PC-3 (cell line): Measurements from ENCODE around the gene RUFY3. TPM values are rescaled to one million over a fixed set of nuclear protein-coding genes. Genes with fewer than 3 reads are reported as not detected.
"Not testable (repeated sequence)": the region's sequence is repeated elsewhere in the genome, so short reads cannot be mapped to it uniquely, and the experiment has no call there.

Source experiments
- ATAC-seq: fragments of 200-7000 bp; cut with Tn5 transposase; 2 replicates; pipeline ENCODE4 v1.9.1; 2020; ENCODE audit warnings: mild to moderate bottlenecking, moderate library complexity
- BruUV-seq: library from RNA; stranded (reverse); fragments of 400-500 nt; replicated peaks from 2 replicates; lab custom pipeline; 2021; lab: Mats Ljungman, UMichigan
- CTCF ChIA-PET: fragments of 300-600 bp; sonication (Branson Sonifier 250); formaldehyde crosslinking; loops from one replicate; lab custom pipeline; 2022; ENCODE audit warnings: antibody characterized with exemption; lab: Charles Lee
- POLR2A ChIA-PET: fragments of 300-600 bp; sonication (Branson Sonifier 250); formaldehyde crosslinking; loops from one replicate; lab custom pipeline; 2022; ENCODE audit warnings: antibody characterized with exemption; ENCODE audit not compliant: unreplicated experiment; lab: Charles Lee
- DNase-seq: peaks from one replicate; pipeline ENCODE4 v3.0.0-alpha.2; 2015
- H2AFZ ChIP-seq: fragments of 300-600 bp; sonication (generic); 2 replicates; pipeline ENCODE4 v1.6.0; 2016; ENCODE audit warnings: antibody characterized with exemption, low read length
- H3F3A ChIP-seq: fragments of 300-600 bp; sonication (generic); one replicate; pipeline ENCODE4 v1.6.0; 2017; ENCODE audit warnings: antibody characterized with exemption, low read length, control low read depth, mild to moderate bottlenecking; ENCODE audit not compliant: unreplicated experiment
- H3K27ac ChIP-seq: fragments of 300-600 bp; sonication (generic); 2 replicates; pipeline ENCODE4 v1.5.1; 2016; ENCODE audit warnings: mild to moderate bottlenecking, low read length
- H3K27me3 ChIP-seq: fragments of 300-600 bp; sonication (generic); 2 replicates; pipeline ENCODE4 v1.6.1; 2016; ENCODE audit warnings: low read length, mixed read lengths
- H3K36me3 ChIP-seq: fragments of 300-600 bp; sonication (generic); 2 replicates; pipeline ENCODE4 v1.6.1; 2016; ENCODE audit warnings: low read depth, mixed run types, low read length, mixed read lengths
- H3K4me1 ChIP-seq: fragments of 300-600 bp; sonication (generic); 2 replicates; pipeline ENCODE4 v1.5.1; 2016; ENCODE audit warnings: low read length; ENCODE audit not compliant: insufficient read depth
- H3K4me2 ChIP-seq: fragments of 300-600 bp; sonication (generic); 2 replicates; pipeline ENCODE4 v1.6.0; 2016; ENCODE audit warnings: low read length
- H3K4me3 ChIP-seq: fragments of 300-600 bp; sonication (generic); 2 replicates; pipeline ENCODE4 v1.5.1; 2016; ENCODE audit warnings: mild to moderate bottlenecking, low read length, mixed read lengths
- H3K79me2 ChIP-seq: fragments of 300-600 bp; sonication (generic); 2 replicates; pipeline ENCODE4 v1.6.1; 2017; ENCODE audit warnings: low read length, mixed read lengths
- H3K9ac ChIP-seq: fragments of 300-600 bp; sonication (generic); 2 replicates; pipeline ENCODE4 v1.6.0; 2016; ENCODE audit warnings: mild to moderate bottlenecking, low read length
- H3K9me2 ChIP-seq: fragments of 300-600 bp; sonication (generic); replicated peaks from 2 replicates; pipeline ENCODE4 v1.6.1; 2016; ENCODE audit warnings: mixed run types, low read length, mixed read lengths
- H3K9me3 ChIP-seq: fragments of 300-600 bp; sonication (generic); 2 replicates; pipeline ENCODE4 v1.6.1; 2016; ENCODE audit warnings: low read length, mixed read lengths
- H4K20me1 ChIP-seq: fragments of 300-600 bp; sonication (generic); 2 replicates; pipeline ENCODE4 v1.6.1; 2016; ENCODE audit warnings: low read length, mixed read lengths
- CTCF ChIP-seq: fragments of 300-600 bp; sonication (generic); conservative IDR thresholded peaks from 2 replicates; pipeline ENCODE4 v1.5.1; 2017; ENCODE audit warnings: antibody characterized with exemption, low read depth, mild to moderate bottlenecking, low read length
- EZH2 ChIP-seq: fragments of 300-600 bp; sonication (generic); IDR thresholded peaks from one replicate; pipeline ENCODE4 v1.6.1; 2017; ENCODE audit warnings: antibody characterized with exemption, mild to moderate bottlenecking, low read length; ENCODE audit not compliant: unreplicated experiment
- EZH2phosphoT487 ChIP-seq: fragments of 300-600 bp; sonication (generic); IDR thresholded peaks from 2 replicates; pipeline ENCODE4 v1.6.1; 2018; ENCODE audit warnings: mild to moderate bottlenecking, antibody characterized with exemption, low read length, borderline replicate concordance
- intact Hi-C: fragments of 100-400 bp; cut with micrococcal nuclease; formaldehyde crosslinking; loops from 2 replicates; pipeline ENCODE4 v1.9.0; 2023
- total RNA-seq: library from RNA; depleted of rRNA; stranded (reverse); fragments of >200 nt; gene quantifications from 2 replicates; pipeline ENCODE4 v1.2.3, GENCODE V29; 2014

RUFY3 gene
- total RNA-seq, 1 experiment from 2014 or later: 25.6 TPM

GRCh38 chr4:70765368-70765767 lies 43.6 kb downstream of the RUFY3 start:
- no peaks in the 10 kb centered on the region for H3K79me2 ChIP-seq
- no peak for TF ChIP-seq CTCF
- no peak for TF ChIP-seq EZH2
- TF ChIP-seq EZH2phosphoT487: no peak
- H4K20me1 ChIP-seq: no peaks in the 10 kb centered on the region
- H3K27me3 ChIP-seq: no peaks in the 10 kb centered on the region
- H3K9me3 ChIP-seq: no peaks in the 10 kb centered on the region
- H3K27ac ChIP-seq: no peak overlapping the region
- ATAC-seq (no peak), DNase-seq (no peak)
- no peaks in the 10 kb centered on the region for H3K4me1 ChIP-seq
- BruUV-seq: no TSS peak
- ChIA-PET POLR2A (interaction anchor here (0.7 kb wide), 1 partner anchor 68 kb away, joined by 4 read pairs; no protein-coding TSS in a partner anchor), CTCF (no interaction called here)
- peaks cover 14% of the 10 kb centered on the region for H3K36me3 ChIP-seq
- H3K9ac ChIP-seq: no peak overlapping the region
- no peak overlapping the region for H3K4me2 ChIP-seq
- peaks cover 4% of the 10 kb centered on the region for H3F3A ChIP-seq
- no peaks in the 10 kb centered on the region for H3K9me2 ChIP-seq
- intact Hi-C loops: no loop called here
- H3K4me3 ChIP-seq: no peak overlapping the region
- H2AFZ ChIP-seq: no peak overlapping the region

GRCh38 chr4:70768301-70768948 lies 46.7 kb downstream of the RUFY3 start:
- no peak overlapping the region for H3K9ac ChIP-seq
- intact Hi-C loops: no loop called here
- no peak overlapping the region for H2AFZ ChIP-seq
- H3K4me2 ChIP-seq: no peak overlapping the region
- CTCF ChIA-PET: no interaction called here
- no peaks in the 10 kb centered on the region for H3K9me2 ChIP-seq
- H3K9me3 ChIP-seq: no peaks in the 10 kb centered on the region
- H3F3A ChIP-seq: no peaks in the 10 kb centered on the region
- H3K79me2 ChIP-seq: no peaks in the 10 kb centered on the region
- H3K27me3 ChIP-seq: no peaks in the 10 kb centered on the region
- H3K4me1 ChIP-seq: no peaks in the 10 kb centered on the region
- H3K27ac ChIP-seq: no peak overlapping the region
- H3K4me3 ChIP-seq: no peak overlapping the region
- no peak for DNase-seq
- no peak for ATAC-seq
- POLR2A ChIA-PET: interaction anchor here (0.7 kb wide), 1 partner anchor 70 kb away, joined by 3 read pairs; no protein-coding TSS in a partner anchor
- TF ChIP-seq EZH2phosphoT487 (no peak), EZH2 (no peak), CTCF (no peak)
- no peaks in the 10 kb centered on the region for H4K20me1 ChIP-seq
- H3K36me3 ChIP-seq: peaks cover 15% of the 10 kb centered on the region
- no TSS peak for BruUV-seq

- H3K9ac ChIP-seq, H4K20me1 ChIP-seq, POLR2A ChIA-PET, H3K27me3 ChIP-seq, H3K9me2 ChIP-seq, H3K4me1 ChIP-seq, H2AFZ ChIP-seq, H3F3A ChIP-seq, DNase-seq, H3K79me2 ChIP-seq, H3K27ac ChIP-seq, intact Hi-C loops, H3K4me3 ChIP-seq, H3K9me3 ChIP-seq, H3K4me2 ChIP-seq, ATAC-seq, CTCF ChIA-PET, BruUV-seq: not testable (repeated sequence)
- H3K36me3 ChIP-seq: peaks cover 15% of the 10 kb centered on the region
Measured at GRCh38 chr4:70769396-70769795, 47.6 kb downstream of the RUFY3 start.
